Measurements from ENCODE around the gene CYSRT1. TPM values are rescaled to one million over a fixed set of nuclear protein-coding genes. Genes with fewer than 3 reads are reported as not detected.

CYSRT1 gene
- total RNA-seq, 6 experiments from 2014 or later = 0.20 to 1.2 (median 0.31) TPM; not detected in 1

GRCh38 chr9:137191691-137192447 is 33.1 kb upstream of the CYSRT1 start:
- Histone ChIP-seq H3K27ac (no peak overlapping the region), H3K4me1 (peaks cover 0 to 59% (median 28%) of the 10 kb centered on the region in 4 donors), H3K9me3 (no peaks in the 10 kb centered on the region), H3K36me3 (peaks cover 0 to 10% (median 0%) of the 10 kb centered on the region in 4 donors), H3K27me3 (no peaks in the 10 kb centered on the region), H3K4me3 (no peak overlapping the region)
- ATAC-seq (no peak), DNase-seq (no peak)
- 40% methylated on average over 1 of the region's 22 CpGs for WGBS (ENCODE audit: insufficient coverage, low coverage, low lambda C conversion rate, missing lambda C conversion rate)
- no peak for TF ChIP-seq CTCF (IDR thresholded peaks at IDR 0.05)
- no peak for TF ChIP-seq POLR2A (IDR thresholded peaks at IDR 0.05)
- intact Hi-C loops (cut with DNase I) = no loop called here

GRCh38 chr9:137192448-137192780 is 32.6 kb upstream of the CYSRT1 start:
- intact Hi-C loops (cut with DNase I) = no loop called here
- H3K36me3 ChIP-seq = peaks cover 0 to 10% (median 0%) of the 10 kb centered on the region in 4 donors
- no peak overlapping the region for H3K4me3 ChIP-seq
- ATAC-seq = no peak
- WGBS (ENCODE audit: insufficient coverage, low coverage, low lambda C conversion rate, missing lambda C conversion rate) = 57% methylated on average over 5 of the region's 10 CpGs
- no peaks in the 10 kb centered on the region for H3K9me3 ChIP-seq
- no peak for DNase-seq
- peaks cover 0 to 57% (median 28%) of the 10 kb centered on the region in 4 donors for H3K4me1 ChIP-seq
- H3K27me3 ChIP-seq = no peaks in the 10 kb centered on the region
- TF ChIP-seq POLR2A (IDR thresholded peaks at IDR 0.05) (no peak), CTCF (IDR thresholded peaks at IDR 0.05) (no peak)
- no peak overlapping the region for H3K27ac ChIP-seq

- WGBS (ENCODE audit: insufficient coverage, low coverage, low lambda C conversion rate, missing lambda C conversion rate) = 50% methylated on average over 1 of the region's 2 CpGs
These were observed 32.1 kb upstream of the CYSRT1 start for GRCh38 chr9:137192859-137193258.

DNA sequence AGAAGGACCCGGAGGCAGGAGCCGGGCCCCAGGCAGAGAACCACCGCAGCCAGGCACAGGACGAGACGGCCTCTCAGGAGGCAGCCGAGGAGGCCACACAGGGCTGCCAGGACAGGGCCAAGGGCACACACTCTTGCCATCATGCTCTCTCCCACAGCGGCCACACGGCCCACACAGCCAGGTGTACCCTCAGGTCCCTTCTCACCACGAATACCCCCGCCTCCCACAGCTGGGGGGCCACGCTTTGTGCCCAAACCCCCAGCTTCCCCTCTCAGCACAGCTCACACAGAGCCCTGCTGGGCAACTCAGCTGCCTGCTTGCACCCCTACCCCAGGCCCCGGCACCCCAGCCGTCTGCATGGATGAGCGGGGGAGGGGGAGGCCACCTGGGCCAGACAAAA is 31.2 kb upstream of the CYSRT1 start:
- intact Hi-C loops (cut with DNase I) = no loop called here
- H3K27me3 ChIP-seq = no peaks in the 10 kb centered on the region
- H3K4me3 ChIP-seq = no peak overlapping the region
- peaks cover 0 to 59% (median 27%) of the 10 kb centered on the region in 4 donors for H3K4me1 ChIP-seq
- no peak for TF ChIP-seq CTCF (IDR thresholded peaks at IDR 0.05)
- TF ChIP-seq POLR2A (IDR thresholded peaks at IDR 0.05) = no peak
- DNase-seq (no peak), ATAC-seq (no peak)
- H3K9me3 ChIP-seq = no peaks in the 10 kb centered on the region
- H3K27ac ChIP-seq = peak overlapping the region in 1 of 3 donors; percentile 55
- peaks cover 0 to 10% (median 0%) of the 10 kb centered on the region in 4 donors for H3K36me3 ChIP-seq
- WGBS (ENCODE audit: insufficient coverage, low coverage, low lambda C conversion rate, missing lambda C conversion rate) = no CpG with 5 or more reads among the region's 14 CpGs

More at GRCh38 chr9:137192859-137193258, 32.1 kb upstream of the CYSRT1 start:
- no peak overlapping the region for H3K27ac ChIP-seq
- no peak for DNase-seq
- H3K4me1 ChIP-seq = peaks cover 0 to 56% (median 27%) of the 10 kb centered on the region in 4 donors
- H3K9me3 ChIP-seq = no peaks in the 10 kb centered on the region
- intact Hi-C loops (cut with DNase I) = no loop called here
- no peaks in the 10 kb centered on the region for H3K27me3 ChIP-seq
- TF ChIP-seq POLR2A (IDR thresholded peaks at IDR 0.05) (no peak), CTCF (IDR thresholded peaks at IDR 0.05) (no peak)
- ATAC-seq = no peak
- H3K36me3 ChIP-seq = peaks cover 0 to 10% (median 0%) of the 10 kb centered on the region in 4 donors
- H3K4me3 ChIP-seq = no peak overlapping the region
